Natural killer cell (primary cell): ENCODE measurements around the gene PPP4R1. TPM values are rescaled to one million over a fixed set of nuclear protein-coding genes. Genes with fewer than 3 reads are reported as not detected.

Source experiments
- ATAC-seq, 3 donors: fragments of 150-1000 bp in 2 of 3; fragments of 200-7000 bp in 1 of 3; cut with Tn5 transposase; 1 replicate in 1 of 3; 2 replicates in 2 of 3; pipeline ENCODE4 v1.10.0; 2021; ENCODE audit warnings: mild to moderate bottlenecking in 2 of 3, moderate library complexity in 2 of 3
- DNase-seq, 2 donors: peaks; one replicate each; pipeline versions ENCODE4 v3.0.0 to v3.0.0-alpha.2; 2013 to 2021; ENCODE audit warnings: mixed read lengths in 1 of 2
- H3K27ac ChIP-seq: one replicate; pipeline ENCODE4 v1.5.1; 2013; ENCODE audit warnings: mild to moderate bottlenecking, low read length
- H3K27me3 ChIP-seq: one replicate; pipeline ENCODE4 v1.6.1; 2013; ENCODE audit warnings: low read length; ENCODE audit not compliant: control insufficient read depth, insufficient read depth
- H3K36me3 ChIP-seq: one replicate; pipeline ENCODE4 v1.6.1; 2013; ENCODE audit warnings: low read length; ENCODE audit not compliant: control insufficient read depth, insufficient read depth
- H3K4me1 ChIP-seq: one replicate; pipeline ENCODE4 v1.6.1; 2013; ENCODE audit warnings: low read length; ENCODE audit not compliant: control insufficient read depth, insufficient read depth
- H3K4me3 ChIP-seq: one replicate; pipeline ENCODE4 v1.5.1; 2013; ENCODE audit warnings: low read length
- H3K9me3 ChIP-seq: one replicate; pipeline ENCODE4 v1.6.1; 2013; ENCODE audit warnings: low read length; ENCODE audit not compliant: control insufficient read depth, insufficient read depth
- H3K27ac Mint-ChIP-seq, 2 donors: one replicate each; pipeline ENCODE4 v1.8.0; 2022; ENCODE audit warnings: mild to moderate bottlenecking in 2 of 2, mixed read lengths in 2 of 2, moderate library complexity in 1 of 2
- H3K27me3 Mint-ChIP-seq, 2 donors: one replicate each; pipeline ENCODE4 v1.8.0; 2022; ENCODE audit warnings: low read depth in 2 of 2, mixed read lengths in 2 of 2
- H3K36me3 Mint-ChIP-seq: one replicate; pipeline ENCODE4 v1.8.0; 2022; ENCODE audit warnings: mixed read lengths
- H3K4me1 Mint-ChIP-seq, 2 donors: one replicate each; pipeline ENCODE4 v1.8.0; 2022; ENCODE audit warnings: mixed read lengths in 2 of 2
- H3K4me3 Mint-ChIP-seq: one replicate; pipeline ENCODE4 v1.8.0; 2022; ENCODE audit warnings: mild to moderate bottlenecking, moderate library complexity, mixed read lengths
- H3K9me3 Mint-ChIP-seq, 2 donors: one replicate each; pipeline ENCODE4 v1.8.0; 2022; ENCODE audit warnings: mixed read lengths in 2 of 2
- CTCF ChIP-seq: fragments of 200-600 bp; IDR thresholded peaks from one replicate; pipeline ENCODE4 v1.8.0; 2022; ENCODE audit warnings: antibody characterized with exemption
- WGBS: methylation state at CpG from one replicate; pipeline ENCODE4 v1.1.7; 2013; ENCODE audit warnings: missing lambda C conversion rate; ENCODE audit not compliant: insufficient coverage; 5-methylcytosine and 5-hydroxymethylcytosine counted together
- intact Hi-C: fragments of 100-400 bp; cut with micrococcal nuclease; formaldehyde crosslinking; loops from one replicate; pipeline ENCODE4 v1.14.2; 2022
- total RNA-seq, 4 donors: library from RNA; stranded (reverse); fragments of 120-200 nt in 1 of 4; gene quantifications; one replicate each; pipeline versions ENCODE4 v1.2.3 to v1.2.4, GENCODE V29; 2013 to 2022

Gene PPP4R1
- total RNA-seq, 3 donors from 2014 or later (not counting 1 experiment from before 2014, with no cell fraction given) = 60.5 to 108 (median 72.6) TPM

- Mint-ChIP-seq H3K9me3 (no peaks in the 10 kb centered on the region), H3K4me1 (no peaks in the 10 kb centered on the region), H3K27me3 (no peaks in the 10 kb centered on the region), H3K36me3 (peaks cover 18% of the 10 kb centered on the region), H3K27ac (no peak overlapping the region), H3K4me3 (no peak overlapping the region)
- DNase-seq (no peak), ATAC-seq (no peak)
- Histone ChIP-seq H3K4me1 (no peaks in the 10 kb centered on the region), H3K9me3 (no peaks in the 10 kb centered on the region), H3K27ac (no peak overlapping the region), H3K36me3 (peaks cover 41% of the 10 kb centered on the region), H3K27me3 (no peaks in the 10 kb centered on the region), H3K4me3 (no peak overlapping the region)
- intact Hi-C loops = no loop called here
- TF ChIP-seq CTCF = no peak
- 95% methylated on average over 3 of the region's 4 CpGs for WGBS
Observed at GRCh38 chr18:9563331-9563730, 51.0 kb downstream of the PPP4R1 start.

GRCh38 chr18:9562584-9562983 lies 51.8 kb downstream of the PPP4R1 start:
- intact Hi-C loops = no loop called here
- H3K36me3 Mint-ChIP-seq = peaks cover 26% of the 10 kb centered on the region
- H3K9me3 Mint-ChIP-seq = no peaks in the 10 kb centered on the region
- ATAC-seq (no peak), DNase-seq (no peak)
- Histone ChIP-seq H3K36me3 (peaks cover 46% of the 10 kb centered on the region), H3K9me3 (no peaks in the 10 kb centered on the region), H3K27ac (no peak overlapping the region), H3K4me1 (no peaks in the 10 kb centered on the region), H3K27me3 (no peaks in the 10 kb centered on the region), H3K4me3 (no peak overlapping the region)
- no peak overlapping the region for H3K27ac Mint-ChIP-seq
- H3K4me1 Mint-ChIP-seq = no peaks in the 10 kb centered on the region
- no peaks in the 10 kb centered on the region for H3K27me3 Mint-ChIP-seq
- WGBS = 94% methylated on average over 4 of the region's 4 CpGs
- no peak overlapping the region for H3K4me3 Mint-ChIP-seq
- no peak for TF ChIP-seq CTCF

- Histone ChIP-seq H3K4me3 (no peak overlapping the region), H3K27ac (no peak overlapping the region), H3K27me3 (no peaks in the 10 kb centered on the region), H3K36me3 (peaks cover 48% of the 10 kb centered on the region), H3K9me3 (no peaks in the 10 kb centered on the region), H3K4me1 (no peaks in the 10 kb centered on the region)
- ATAC-seq = no peak
- no peak for TF ChIP-seq CTCF
- Mint-ChIP-seq H3K4me3 (no peak overlapping the region), H3K9me3 (no peaks in the 10 kb centered on the region), H3K4me1 (no peaks in the 10 kb centered on the region), H3K27ac (no peak overlapping the region), H3K27me3 (no peaks in the 10 kb centered on the region), H3K36me3 (peaks cover 22% of the 10 kb centered on the region)
- intact Hi-C loops = no loop called here
- DNase-seq = no peak
- WGBS = no CpG with 5 or more reads among the region's 2 CpGs
Observed at GRCh38 chr18:9561759-9562158, 52.6 kb downstream of the PPP4R1 start.

DNA sequence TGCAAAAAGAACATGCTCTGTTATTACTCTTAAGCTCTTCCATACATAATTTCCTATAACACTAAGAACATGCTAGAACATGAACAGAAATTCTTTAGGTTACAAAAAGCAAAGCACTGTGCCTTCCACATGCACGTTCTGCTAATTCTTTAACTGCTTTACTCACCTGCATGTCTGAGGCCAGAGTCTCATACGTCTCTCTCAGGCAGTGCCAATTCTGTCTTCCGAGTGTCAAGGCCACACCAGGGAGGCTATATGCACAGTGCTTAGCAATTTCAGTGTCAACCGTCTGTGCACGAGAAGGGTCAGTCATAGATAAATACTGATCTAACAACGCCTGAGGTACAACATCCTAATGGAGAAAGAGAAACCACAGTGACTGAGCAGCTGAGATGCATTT lies 55.1 kb downstream of the PPP4R1 start:
- Histone ChIP-seq H3K36me3 (peaks cover 61% of the 10 kb centered on the region), H3K27ac (no peak overlapping the region), H3K4me3 (no peak overlapping the region), H3K4me1 (no peaks in the 10 kb centered on the region), H3K27me3 (no peaks in the 10 kb centered on the region), H3K9me3 (no peaks in the 10 kb centered on the region)
- intact Hi-C loops = no loop called here
- no peak for TF ChIP-seq CTCF
- H3K27ac Mint-ChIP-seq = no peak overlapping the region
- over 99% methylated on average over 6 of the region's 6 CpGs for WGBS
- peaks cover 20% of the 10 kb centered on the region for H3K36me3 Mint-ChIP-seq
- no peaks in the 10 kb centered on the region for H3K27me3 Mint-ChIP-seq
- peaks cover 0 to 4% of the 10 kb centered on the region in 2 donors for H3K4me1 Mint-ChIP-seq
- no peaks in the 10 kb centered on the region for H3K9me3 Mint-ChIP-seq
- no peak overlapping the region for H3K4me3 Mint-ChIP-seq
- DNase-seq = no peak
- no peak for ATAC-seq
